OCI-LY3 (cell line): Measurements from ENCODE around the gene DSCAM.

Source experiments
- CTCF ChIP-seq: fragments of 200-600, 300-600 bp; sonication (generic); IDR thresholded peaks from 2 replicates; pipeline ENCODE4 v1.5.1; 2014; ENCODE audit warnings: antibody characterized with exemption, low read length, low read depth
- EZH2phosphoT487 ChIP-seq: fragments of 200-600 bp; shearing (Covaris generic); IDR thresholded peaks from 2 replicates; pipeline ENCODE4 v1.6.1; 2018; ENCODE audit warnings: antibody characterized with exemption, mixed run types, low read depth

GRCh38 chr21:40165773-40166070, 681.2 kb downstream of the DSCAM start:
- no peak for TF ChIP-seq CTCF
- TF ChIP-seq EZH2phosphoT487, result no peak
